Caki2 (cell line): ENCODE data around the gene EPSTI1. TPM values are rescaled to one million over a fixed set of nuclear protein-coding genes. Genes with fewer than 3 reads are reported as not detected.
A peak's percentile ranks its signal among the peaks of the same experiment; 100 is the strongest.

Source experiments
- DNase-seq: peaks from one replicate; pipeline ENCODE4 v3.0.0-alpha.2; 2015; ENCODE audit warnings: low read depth
- in situ Hi-C: cut with HindIII; loops from 2 replicates; pipeline ENCODE4 v1.10.0; 2016; ENCODE audit warnings: low sequenced_read_pairs, low pct_unique_long_range_greater_than_20kb, mixed read lengths
- total RNA-seq: library from RNA; depleted of rRNA; stranded (reverse); fragments of >200 nt; shearing (Covaris generic); gene quantifications from 2 replicates; pipeline ENCODE4 v1.2.3, GENCODE V29; 2014; ENCODE audit warnings: low replicate concordance

EPSTI1 gene
- total RNA-seq, 1 experiment from 2014 or later = not detected

DNA sequence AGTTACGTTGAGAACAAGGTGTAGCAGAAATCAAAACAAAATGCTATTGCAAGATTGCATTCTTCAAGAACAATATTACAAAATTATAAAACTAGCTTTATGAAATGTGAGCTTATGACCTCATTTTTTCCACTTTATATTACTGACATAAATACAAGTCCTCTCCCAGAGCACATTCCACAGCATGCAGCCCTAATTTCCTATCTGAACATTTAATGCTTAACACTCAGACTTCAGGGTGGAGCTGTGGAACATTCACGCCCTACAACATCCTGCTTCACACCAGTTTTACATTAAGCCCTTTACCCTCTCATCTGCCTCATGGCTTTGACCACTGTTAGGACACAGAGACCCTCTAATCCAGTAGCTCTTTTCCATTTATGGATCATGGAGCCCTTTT, 65.5 kb downstream of the EPSTI1 start:
- DNase-seq = no peak
- in situ Hi-C loops = no loop called here

DNA sequence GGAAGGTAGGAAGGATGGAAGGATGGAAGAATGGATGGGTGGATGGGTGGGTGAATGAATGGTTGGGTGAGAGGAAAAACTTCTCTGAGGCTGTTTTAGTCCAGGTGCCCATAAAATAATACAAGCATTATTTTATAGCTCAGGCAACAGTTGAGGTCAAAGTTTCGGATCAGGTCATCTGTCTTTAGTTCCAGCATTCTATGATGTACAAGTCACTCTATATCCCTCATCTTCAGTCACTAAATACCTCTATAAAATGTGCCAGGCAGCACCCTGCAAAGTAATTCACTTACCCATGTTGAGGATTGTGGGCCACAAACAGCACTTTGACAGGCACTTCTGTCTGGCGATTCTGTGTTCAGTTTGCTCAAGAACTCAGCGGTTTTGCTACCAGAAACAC, 66.0 kb downstream of the EPSTI1 start:
- in situ Hi-C loops = no loop called here
- DNase-seq = no peak

DNA sequence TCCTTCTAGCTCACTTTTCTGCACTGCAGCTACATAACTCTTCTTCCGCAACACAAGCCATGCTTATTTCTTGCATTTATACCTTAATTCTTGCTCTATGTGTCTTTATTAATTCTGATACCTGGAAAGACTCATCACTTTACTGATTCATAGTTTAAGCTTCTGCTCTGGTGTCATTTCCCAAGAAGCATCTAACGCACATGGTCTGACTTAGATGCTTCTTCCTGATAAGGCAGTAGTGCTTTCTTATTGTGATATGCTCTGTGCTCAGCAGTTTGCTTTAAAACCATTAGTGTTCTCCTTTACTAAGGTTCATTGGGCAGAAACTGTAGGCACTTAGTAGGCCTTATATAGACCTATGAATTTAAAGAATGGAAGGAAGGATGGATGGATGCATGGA, 66.4 kb downstream of the EPSTI1 start:
- no peak for DNase-seq
- in situ Hi-C loops = no loop called here

DNA sequence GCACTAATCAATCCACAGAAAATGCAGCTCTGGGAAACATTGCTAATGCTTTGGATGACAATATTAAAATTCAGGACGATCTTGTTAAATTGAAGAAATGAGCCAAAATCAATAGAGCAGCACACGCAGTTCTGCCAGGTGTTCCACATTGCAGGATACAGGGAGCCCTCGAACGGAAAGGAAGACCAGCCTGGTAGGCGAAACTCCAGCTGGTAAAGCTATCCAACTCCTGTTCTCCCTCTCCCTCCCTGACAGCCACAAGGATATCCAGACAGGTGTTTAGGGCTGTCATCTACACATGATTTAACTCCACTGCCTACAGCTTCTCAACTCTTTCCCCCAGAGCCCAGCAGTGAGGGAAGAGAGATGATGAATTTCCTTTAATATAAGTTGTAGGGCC, 67.7 kb downstream of the EPSTI1 start:
- no peak for DNase-seq
- in situ Hi-C loops = no loop called here

DNA sequence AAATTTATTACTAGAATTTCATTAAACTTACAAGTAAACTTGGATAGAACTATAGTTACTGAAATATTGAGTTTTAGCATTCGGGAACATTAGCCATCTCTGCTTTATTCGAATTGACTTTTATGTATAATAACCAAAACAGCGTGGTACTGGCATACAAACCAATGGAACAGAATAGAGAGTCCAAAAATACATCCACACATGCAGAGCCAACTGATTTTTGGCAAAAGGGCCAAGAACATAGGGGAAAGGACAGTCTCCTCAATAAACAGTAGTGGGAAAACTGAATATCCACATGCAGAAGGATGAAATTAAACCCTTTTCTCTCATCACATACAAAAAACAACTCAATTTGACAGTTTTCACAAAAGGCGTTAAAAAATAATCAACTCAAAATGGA, 84.3 kb downstream of the EPSTI1 start:
- DNase-seq = no peak
- in situ Hi-C loops = no loop called here

DNA sequence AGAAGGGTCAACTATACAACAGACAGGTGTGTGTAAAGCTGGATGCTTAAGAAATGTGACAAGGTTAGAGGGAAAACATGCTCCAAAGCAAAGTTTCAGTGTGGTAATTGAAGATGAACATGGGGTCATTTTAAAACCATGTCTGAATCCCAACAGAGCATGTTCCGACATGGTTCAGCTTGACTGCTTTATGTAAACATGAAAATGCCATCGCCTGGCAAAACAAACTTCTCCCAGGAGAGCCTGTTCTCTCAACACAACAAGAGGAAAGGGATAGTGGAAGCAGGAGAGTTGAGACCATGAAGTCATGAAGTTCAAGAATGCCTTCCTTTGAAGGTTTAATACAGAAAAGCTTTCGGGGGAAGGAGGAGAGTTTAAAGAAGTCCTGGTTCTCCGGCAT, 85.8 kb downstream of the EPSTI1 start:
- peak; percentile 5 for DNase-seq
- in situ Hi-C loops = no loop called here

DNA sequence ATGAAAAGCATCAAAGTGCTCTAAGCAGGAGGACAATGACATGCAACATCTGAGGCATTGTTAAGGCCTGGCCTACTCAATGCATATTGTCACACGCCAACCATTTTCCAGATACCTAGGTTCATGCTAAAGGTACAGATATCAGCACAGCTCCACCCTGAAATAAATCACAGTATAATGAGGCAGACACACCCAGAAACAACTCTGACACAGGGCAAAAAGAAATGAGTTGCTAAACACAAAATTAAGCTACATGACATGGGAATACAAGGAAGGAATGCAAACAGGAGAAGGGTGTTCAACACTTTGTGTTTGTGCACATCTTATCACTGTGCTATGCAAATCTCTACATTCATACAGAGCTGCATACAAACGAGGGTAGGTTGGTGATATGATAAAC, 86.5 kb downstream of the EPSTI1 start:
- in situ Hi-C loops = no loop called here
- DNase-seq = no peak

DNA sequence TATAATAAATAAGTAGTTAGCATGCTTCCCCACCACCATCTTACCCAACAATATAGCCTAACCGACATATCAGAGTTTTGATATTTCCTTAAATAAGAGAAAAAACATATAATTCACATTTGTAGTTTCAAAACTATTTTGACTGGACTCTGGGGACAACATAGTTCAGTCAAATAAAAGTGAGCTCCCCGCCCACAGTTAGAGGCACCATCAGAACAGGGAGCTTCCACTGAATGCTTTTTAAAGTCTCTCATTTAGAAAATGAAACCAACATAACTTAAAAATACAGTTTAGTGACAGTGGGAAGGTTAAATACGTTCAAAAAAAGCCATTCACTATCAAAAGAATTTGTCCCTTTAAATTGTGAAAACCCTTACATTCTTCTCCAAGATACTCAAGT, 92.8 kb downstream of the EPSTI1 start:
- DNase-seq = no peak
- in situ Hi-C loops = no loop called here

DNA sequence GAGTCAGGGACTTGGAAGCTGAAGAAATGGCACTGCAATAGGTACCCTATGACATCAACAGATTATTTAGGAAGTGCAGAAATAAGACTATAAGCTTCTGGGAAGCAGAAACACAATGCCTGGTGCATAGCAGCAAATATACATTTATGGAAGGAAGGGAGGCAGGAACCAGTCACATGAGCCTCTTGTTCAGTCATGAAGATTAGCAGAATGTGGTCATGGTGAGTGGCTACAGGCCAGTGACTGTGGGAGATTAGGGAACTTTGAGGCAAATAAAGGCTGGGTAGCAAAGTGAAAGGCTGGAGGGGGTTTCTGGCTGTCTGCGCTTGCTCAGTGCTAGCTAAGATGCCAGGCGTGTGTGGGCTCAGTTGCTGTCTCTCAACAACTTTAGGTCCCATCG, 96.3 kb downstream of the EPSTI1 start:
- DNase-seq = no peak
- in situ Hi-C loops = no loop called here

DNA sequence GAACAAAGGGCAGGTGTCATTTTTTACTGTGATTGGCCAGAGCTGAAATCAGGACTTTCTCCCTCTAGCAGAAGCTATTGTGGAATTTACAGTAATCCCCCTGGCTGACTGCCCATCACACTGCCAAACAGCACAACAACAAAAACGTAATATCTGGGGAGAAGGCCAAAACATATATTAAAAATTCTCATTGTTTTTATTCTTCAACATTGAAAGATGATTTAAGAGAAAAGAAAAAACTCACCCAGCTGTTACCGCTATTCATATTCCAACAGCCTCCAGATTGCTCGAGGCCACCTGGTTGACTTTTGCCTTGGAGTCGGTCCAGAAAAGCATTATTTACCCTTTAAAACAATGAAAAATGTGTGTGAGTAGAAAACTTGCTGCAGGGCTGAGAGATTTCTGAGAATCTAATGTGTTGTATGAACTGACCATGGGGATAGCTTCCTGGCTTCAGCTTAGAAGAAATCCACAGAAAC, 97.2 kb downstream of the EPSTI1 start:
- no peak for DNase-seq
- in situ Hi-C loops = no loop called here

DNA sequence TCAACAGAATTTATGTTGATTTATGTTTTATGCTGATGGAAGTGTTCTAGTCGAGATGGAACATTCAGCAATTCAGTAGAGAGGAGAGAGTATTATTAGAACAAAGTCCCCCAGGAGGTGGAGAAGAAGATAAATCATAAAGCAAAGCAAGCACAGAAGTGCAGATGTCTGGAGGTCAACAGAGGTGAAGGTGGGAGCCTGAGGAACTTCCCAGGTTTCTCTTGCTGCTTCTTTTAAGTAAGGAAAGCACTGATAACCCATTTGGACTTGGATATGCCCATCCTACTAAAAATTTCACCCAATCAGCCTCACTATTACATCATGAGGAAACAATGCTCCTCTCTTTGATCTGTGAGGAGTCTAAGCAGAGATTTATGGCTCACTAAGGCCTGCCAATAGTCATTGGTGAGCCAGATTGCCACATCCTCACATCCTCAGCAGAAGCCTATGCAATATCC, 98.8 kb downstream of the EPSTI1 start:
- DNase-seq = no peak
- in situ Hi-C loops = no loop called here

DNA sequence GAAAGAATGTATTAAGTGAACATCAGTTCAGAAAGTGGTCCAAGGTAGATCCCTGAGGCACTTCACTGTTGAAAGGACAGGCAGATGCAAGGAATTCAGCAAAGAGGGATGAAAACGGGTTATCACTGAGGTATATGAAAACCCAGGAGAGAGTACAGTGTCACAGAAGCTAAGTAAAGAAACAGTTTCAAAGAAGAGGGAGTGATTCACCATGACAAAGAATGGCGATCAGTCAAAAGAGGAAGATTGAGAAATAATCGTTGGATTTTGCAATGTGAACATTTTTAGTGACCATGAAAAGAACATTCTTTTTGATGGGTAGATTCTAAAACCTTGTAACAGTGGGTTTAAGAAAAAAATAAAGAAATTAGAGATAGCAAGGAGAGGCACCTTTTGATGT, 99.3 kb downstream of the EPSTI1 start:
- no peak for DNase-seq
- in situ Hi-C loops = no loop called here

DNA sequence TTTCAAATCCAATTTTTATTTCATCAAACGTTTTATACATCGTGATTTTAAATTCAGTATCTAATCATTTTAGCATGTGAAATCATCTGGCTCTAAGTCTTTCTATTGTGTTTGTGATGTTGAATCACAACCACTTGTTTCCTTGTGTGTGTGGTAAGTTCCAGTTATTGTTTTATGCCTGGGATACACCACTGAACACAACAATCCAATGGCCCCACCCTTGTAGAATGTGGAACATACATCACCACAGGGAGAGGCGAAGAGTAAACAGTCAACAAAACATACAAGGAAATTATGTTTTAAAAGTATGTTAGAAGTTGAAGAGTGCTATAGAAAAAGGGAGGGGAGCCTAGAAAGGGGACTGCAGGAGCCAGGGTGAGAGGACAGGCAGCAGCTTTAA, 100.5 kb downstream of the EPSTI1 start:
- in situ Hi-C loops = no loop called here
- no peak for DNase-seq

DNA sequence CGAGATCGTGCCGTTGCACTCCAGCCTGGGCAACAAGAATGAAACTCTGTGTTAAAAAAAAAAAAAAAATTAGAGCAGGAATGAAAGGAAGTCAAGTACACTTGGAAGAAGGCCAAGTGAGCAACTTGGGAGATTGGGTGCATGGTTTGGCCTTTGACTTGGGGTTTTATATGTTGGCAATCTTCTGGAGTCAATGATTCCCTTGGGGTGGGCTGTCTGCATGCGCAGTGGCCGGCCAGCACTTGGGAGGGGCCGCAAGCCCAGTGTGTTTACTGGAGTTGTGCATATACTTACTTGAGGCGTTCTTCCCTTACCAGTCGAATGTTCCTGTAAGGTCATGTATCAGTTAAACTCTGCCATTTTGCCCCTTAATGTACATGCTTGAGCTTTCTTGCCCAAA, 106.7 kb downstream of the EPSTI1 start:
- no peak for DNase-seq
- in situ Hi-C loops = no loop called here

DNA sequence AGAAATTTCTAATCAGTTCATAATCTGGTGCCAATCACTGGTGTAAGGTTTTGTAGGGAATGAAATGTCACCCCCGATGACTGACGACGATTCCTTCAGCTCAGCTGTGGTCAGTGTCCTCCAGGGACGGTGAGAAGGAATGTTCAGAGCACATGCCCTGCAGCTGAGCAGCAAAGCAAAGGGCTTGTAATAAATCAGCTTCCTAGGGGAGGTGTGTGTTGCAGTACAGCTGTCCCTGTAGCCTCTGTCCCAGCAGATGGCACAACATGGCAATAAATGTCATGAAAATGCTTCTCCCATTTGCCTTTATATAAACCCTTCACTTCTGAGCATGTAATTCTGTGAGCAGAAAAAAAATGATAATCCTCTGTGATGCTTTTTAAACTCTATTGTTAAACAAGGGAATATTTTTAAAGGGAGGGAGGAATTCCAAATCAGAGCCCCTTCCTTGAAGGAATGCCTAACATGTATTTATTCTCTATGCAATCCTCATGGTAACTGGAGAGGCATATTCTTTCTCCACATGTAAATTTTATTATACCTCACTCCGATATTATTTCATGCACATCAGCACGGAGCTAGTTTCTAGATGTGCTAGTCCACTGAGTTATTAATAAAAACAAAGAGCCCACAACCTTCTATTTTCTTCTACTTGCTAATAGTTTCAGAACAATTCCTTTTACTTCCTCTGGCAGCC, 108.1 kb downstream of the EPSTI1 start:
- in situ Hi-C loops = no loop called here
- DNase-seq = no peak

DNA sequence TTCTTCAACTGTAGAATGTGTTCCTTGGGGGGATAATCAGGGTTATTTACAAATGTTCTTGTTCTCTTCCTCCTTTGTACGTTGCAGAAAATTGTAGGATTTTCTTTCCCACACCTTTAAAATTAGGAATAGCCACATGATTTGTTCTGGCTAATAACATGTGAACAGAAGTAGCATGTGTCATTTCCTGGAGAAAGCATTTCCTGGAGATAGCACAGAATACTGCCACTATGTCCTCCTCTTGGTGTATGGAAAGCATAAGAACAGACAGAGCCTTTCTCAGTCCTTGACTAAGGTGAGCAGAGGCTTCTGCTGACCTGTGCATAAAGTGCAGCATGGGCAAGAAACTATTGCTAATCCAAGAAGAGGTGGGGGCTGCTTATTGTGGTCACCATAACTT, 108.9 kb downstream of the EPSTI1 start:
- no peak for DNase-seq
- in situ Hi-C loops = no loop called here

DNA sequence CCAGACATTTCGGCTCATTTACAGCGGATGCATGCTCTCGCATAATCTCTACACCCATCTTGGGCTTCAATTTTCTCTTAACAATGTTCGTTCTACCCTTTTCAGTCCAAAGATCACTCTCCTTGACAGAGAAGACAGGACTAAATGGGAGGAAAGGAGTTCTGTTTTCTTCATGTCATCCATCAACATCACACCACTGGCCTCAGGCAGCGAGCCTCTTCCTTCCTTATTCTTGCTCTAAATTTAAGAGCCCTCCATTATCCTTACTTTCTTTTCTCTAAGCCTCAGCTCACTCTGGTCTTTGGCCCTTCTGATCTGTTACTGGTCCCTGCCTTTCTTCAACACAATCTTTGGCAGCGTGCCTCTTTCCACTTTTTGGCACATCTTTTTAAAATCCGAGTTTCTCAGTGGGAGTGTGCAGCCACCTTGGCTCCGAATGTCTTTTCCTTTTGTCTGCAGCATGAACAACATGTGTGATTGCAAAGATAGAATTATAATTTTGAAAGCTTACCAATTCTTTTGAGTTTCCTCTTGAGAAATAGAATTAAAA, 111.9 kb downstream of the EPSTI1 start:
- DNase-seq = no peak
- in situ Hi-C loops = no loop called here

DNA sequence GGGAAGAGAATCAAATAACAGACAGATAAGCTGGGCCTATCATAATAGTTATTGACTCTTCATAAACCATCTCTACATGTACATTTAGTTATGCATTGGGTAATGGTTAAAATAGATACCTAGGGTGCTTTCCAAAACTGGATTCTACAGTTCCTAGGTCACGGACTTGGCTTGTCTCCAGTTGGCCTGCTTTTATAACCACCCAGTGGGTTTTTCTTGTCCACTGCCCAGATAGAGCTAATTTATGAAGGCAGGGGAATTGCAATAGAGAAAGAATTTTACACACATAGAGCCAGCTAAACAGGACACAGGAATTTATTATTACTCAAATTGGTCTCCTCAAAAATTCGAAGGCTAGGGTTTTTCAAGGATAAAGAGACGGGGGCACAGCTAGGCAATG, 113.3 kb downstream of the EPSTI1 start:
- DNase-seq = no peak
- in situ Hi-C loops = no loop called here

DNA sequence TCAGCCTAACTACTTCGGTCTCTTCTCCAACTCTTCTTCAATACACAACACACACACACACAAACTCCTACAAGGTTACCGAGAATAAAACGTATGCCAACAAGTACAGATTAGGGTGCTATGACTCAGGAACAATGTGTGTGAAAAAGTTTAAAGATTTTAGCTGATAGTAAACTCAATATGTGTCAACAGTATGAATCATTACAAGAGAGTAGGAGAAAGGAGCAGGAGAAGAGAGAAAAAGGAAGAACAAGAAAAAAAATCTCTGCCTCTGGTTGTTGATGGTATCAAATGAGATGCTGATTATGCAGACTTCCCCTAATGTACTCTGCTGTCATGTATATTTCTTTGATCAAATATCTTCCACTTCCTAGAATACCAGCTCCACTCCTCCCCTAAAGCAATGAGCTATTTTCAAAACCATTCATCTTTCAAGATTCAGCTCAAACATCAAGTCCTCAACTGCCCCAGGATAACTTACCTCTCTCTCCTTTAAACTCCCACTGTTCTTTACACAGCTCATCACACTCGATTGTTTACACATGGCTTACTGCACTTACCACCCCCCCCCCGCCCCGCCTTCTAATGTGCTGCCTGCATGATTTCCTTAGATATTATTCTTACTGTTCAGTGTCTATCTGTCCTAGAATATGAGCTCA, 115.0 kb downstream of the EPSTI1 start:
- no peak for DNase-seq
- in situ Hi-C loops = no loop called here

DNA sequence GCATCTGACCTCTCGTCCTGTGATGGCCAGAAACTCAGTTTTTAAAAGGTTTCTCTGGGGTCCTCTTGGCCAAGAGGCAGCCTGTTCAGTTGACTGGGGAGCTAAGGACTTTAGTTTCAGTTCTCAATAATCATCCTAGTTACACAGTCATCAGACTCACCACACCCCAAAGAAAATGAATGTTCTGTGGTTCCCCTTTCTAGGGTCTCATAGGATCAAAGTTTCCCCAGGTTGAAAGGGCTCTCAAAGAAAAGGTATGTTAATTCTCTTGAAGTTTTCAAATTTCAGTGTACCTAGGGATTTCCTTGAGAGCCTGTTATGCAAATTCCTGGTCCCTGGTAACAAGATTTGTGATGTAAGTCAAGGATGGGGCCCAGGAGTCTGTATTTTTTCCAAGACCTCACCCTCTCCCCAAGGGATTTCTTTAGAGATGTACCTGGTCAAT, 115.7 kb downstream of the EPSTI1 start:
- no peak for DNase-seq
- in situ Hi-C loops = no loop called here
